ENCODE measurements around the gene ZNF438. TPM values are rescaled to one million over a fixed set of nuclear protein-coding genes. Genes with fewer than 3 reads are reported as not detected.

Gene ZNF438
- total and polyA plus RNA-seq, 2 of the 8 experiments (the other 6 are each of a cell fraction or from before 2014, with no cell fraction given), result 0.95 to 1.7 TPM

- TF ChIP-seq SIN3A (conservative IDR thresholded peaks at IDR 0.05 in 1 of 2, IDR thresholded peaks at IDR 0.05 in 1 of 2; ENCODE audit: low read depth in 1 of 2, low read length in 2 of 2), result no peak
- TF ChIP-seq ATF2 (IDR thresholded peaks at IDR 0.05; ENCODE audit: low read length), result no peak
- no peak for TF ChIP-seq TEAD4 (IDR thresholded peaks at IDR 0.05; ENCODE audit: low read depth, low read length)
- TF ChIP-seq YY1 (IDR thresholded peaks at IDR 0.05; ENCODE audit: low read depth, low read length), result no peak
- no peak for TF ChIP-seq TAF1 (IDR thresholded peaks at IDR 0.05; ENCODE audit: low read depth, low read length)
- no peak for TF ChIP-seq TAF7 (optimal IDR thresholded peaks at IDR 0.05; ENCODE audit: borderline replicate concordance, low read depth, low read length)
- TF ChIP-seq TCF12 (IDR thresholded peaks at IDR 0.05; ENCODE audit: low read depth, low read length), result no peak
- TF ChIP-seq SIX5 (IDR thresholded peaks at IDR 0.05; ENCODE audit: low read depth, low read length), result no peak
Observed at GRCh38 chr10:30847642-30848041, 184.0 kb downstream of the ZNF438 start (continued).
